Parathyroid adenoma (tissue), 2 donors: ENCODE measurements around the gene DGKI.

ENCODE experiments used
- H2AFZ ChIP-seq: fragments of 300-600 bp; sonication (generic); one replicate; pipeline ENCODE4 v1.7.0; 2017; ENCODE audit warnings: antibody characterized with exemption, mild to moderate bottlenecking
- H3K27ac ChIP-seq: fragments of 300-600 bp; sonication (generic); one replicate; pipeline ENCODE4 v1.7.0; 2017
- H3K27me3 ChIP-seq: fragments of 300-600 bp; sonication (generic); one replicate; pipeline ENCODE4 v1.7.0; 2017; ENCODE audit warnings: low read length; ENCODE audit not compliant: control insufficient read depth, insufficient read depth
- H3K36me3 ChIP-seq: fragments of 300-600 bp; sonication (generic); one replicate; pipeline ENCODE4 v1.7.0; 2017; ENCODE audit warnings: low read length; ENCODE audit not compliant: control insufficient read depth, insufficient read depth
- H3K4me1 ChIP-seq: fragments of 300-600 bp; sonication (generic); one replicate; pipeline ENCODE4 v1.7.0; 2017; ENCODE audit warnings: control low read depth
- H3K4me2 ChIP-seq: fragments of 300-600 bp; sonication (generic); one replicate; pipeline ENCODE4 v1.7.0; 2017; ENCODE audit warnings: low read length
- H3K4me3 ChIP-seq: fragments of 300-600 bp; sonication (generic); one replicate; pipeline ENCODE4 v1.7.0; 2017; ENCODE audit warnings: low read depth, low read length
- H3K79me2 ChIP-seq: fragments of 300-600 bp; sonication (generic); one replicate; pipeline ENCODE4 v1.7.0; 2017; ENCODE audit warnings: control low read depth
- H3K9ac ChIP-seq: fragments of 300-600 bp; sonication (generic); one replicate; pipeline ENCODE4 v1.7.0; 2017; ENCODE audit warnings: mild to moderate bottlenecking
- H3K9me3 ChIP-seq: fragments of 300-600 bp; sonication (generic); one replicate; pipeline ENCODE4 v1.7.0; 2017; ENCODE audit warnings: low read length; ENCODE audit not compliant: control insufficient read depth
- CTCF ChIP-seq: fragments of 300-600 bp; sonication (generic); IDR thresholded peaks from one replicate; pipeline ENCODE4 v1.7.0; 2017; ENCODE audit warnings: antibody characterized with exemption, mild to moderate bottlenecking
- donor health status: primary hyperparathyroidism.

The DGKI gene

DNA sequence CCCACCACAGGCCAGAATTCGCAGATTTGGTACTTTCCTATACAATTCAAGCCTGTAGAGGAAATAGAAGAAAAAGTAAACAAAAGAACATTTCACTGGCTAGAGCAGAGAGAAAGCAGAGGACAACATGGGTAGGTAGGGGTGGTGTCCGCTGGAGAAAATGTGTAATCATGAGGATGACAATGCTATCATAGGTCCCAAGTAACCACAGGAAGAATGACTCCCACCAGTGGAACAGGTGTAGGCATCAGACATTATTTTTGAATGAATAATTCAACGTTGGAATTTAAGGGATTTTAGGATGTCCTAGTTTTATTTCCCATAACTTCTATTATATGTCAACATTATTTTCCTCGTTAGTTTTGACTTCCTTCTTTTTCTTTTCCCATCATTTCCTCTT, 248.9 kb downstream of the DGKI start:
- H3K4me2 ChIP-seq, result no peak overlapping the region
- H3K4me1 ChIP-seq, result no peaks in the 10 kb centered on the region
- no peaks in the 10 kb centered on the region for H3K79me2 ChIP-seq
- no peaks in the 10 kb centered on the region for H3K9me3 ChIP-seq
- no peak overlapping the region for H3K9ac ChIP-seq
- no peak overlapping the region for H3K4me3 ChIP-seq
- no peaks in the 10 kb centered on the region for H3K36me3 ChIP-seq
- no peak overlapping the region for H3K27ac ChIP-seq
- no peak overlapping the region for H2AFZ ChIP-seq
- TF ChIP-seq CTCF, result no peak
- H3K27me3 ChIP-seq, result no peaks in the 10 kb centered on the region

- Histone ChIP-seq H3K4me3 (no peak overlapping the region), H2AFZ (no peak overlapping the region), H3K9me3 (no peaks in the 10 kb centered on the region), H3K4me1 (no peaks in the 10 kb centered on the region), H3K79me2 (no peaks in the 10 kb centered on the region), H3K9ac (no peak overlapping the region), H3K36me3 (no peaks in the 10 kb centered on the region), H3K27me3 (no peaks in the 10 kb centered on the region), H3K4me2 (no peak overlapping the region), H3K27ac (no peak overlapping the region)
- no peak for TF ChIP-seq CTCF
Measured at GRCh38 chr7:137593115-137593711, 253.6 kb downstream of the DGKI start.

GRCh38 chr7:137592232-137592896, 254.4 kb downstream of the DGKI start:
- Histone ChIP-seq H3K4me3 (no peak overlapping the region), H3K27me3 (no peaks in the 10 kb centered on the region), H3K9ac (no peak overlapping the region), H3K27ac (no peak overlapping the region), H3K4me2 (no peak overlapping the region), H3K79me2 (no peaks in the 10 kb centered on the region), H3K9me3 (no peaks in the 10 kb centered on the region), H3K36me3 (no peaks in the 10 kb centered on the region), H3K4me1 (no peaks in the 10 kb centered on the region), H2AFZ (no peak overlapping the region)
- TF ChIP-seq CTCF, result peak; percentile 67

DNA sequence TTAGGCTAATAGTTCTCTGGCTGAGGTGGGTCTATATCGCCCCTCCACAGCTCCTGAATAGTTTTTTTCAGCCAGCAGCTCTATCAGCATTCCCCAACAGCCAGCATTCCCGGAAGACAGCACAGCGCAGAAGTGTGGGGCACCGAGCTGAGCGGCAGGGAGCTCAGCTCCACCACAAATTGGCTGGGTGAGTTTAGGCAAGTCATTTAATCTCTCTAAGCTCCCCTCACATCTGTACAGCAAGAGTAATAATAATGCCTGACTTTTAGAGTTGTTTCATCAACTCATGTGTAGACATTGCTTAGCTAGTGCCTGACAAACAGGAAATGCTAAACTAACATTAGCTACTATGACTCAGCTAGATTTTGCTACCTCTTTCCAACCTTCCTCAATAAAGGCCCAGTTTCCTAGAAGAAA, 255.3 kb downstream of the DGKI start:
- no peaks in the 10 kb centered on the region for H3K9me3 ChIP-seq
- no peaks in the 10 kb centered on the region for H3K4me1 ChIP-seq
- H3K4me3 ChIP-seq, result no peak overlapping the region
- H3K79me2 ChIP-seq, result no peaks in the 10 kb centered on the region
- no peaks in the 10 kb centered on the region for H3K36me3 ChIP-seq
- H3K27ac ChIP-seq, result no peak overlapping the region
- no peak for TF ChIP-seq CTCF
- no peak overlapping the region for H3K4me2 ChIP-seq
- no peak overlapping the region for H3K9ac ChIP-seq
- no peaks in the 10 kb centered on the region for H3K27me3 ChIP-seq
- peak overlapping the region; percentile 41 for H2AFZ ChIP-seq
